ENCODE data around the gene SLC6A3.
"Not testable (repeated sequence)": the region's sequence is repeated elsewhere in the genome, so short reads cannot be mapped to it uniquely, and the experiment has no call there.

Gene SLC6A3

DNA sequence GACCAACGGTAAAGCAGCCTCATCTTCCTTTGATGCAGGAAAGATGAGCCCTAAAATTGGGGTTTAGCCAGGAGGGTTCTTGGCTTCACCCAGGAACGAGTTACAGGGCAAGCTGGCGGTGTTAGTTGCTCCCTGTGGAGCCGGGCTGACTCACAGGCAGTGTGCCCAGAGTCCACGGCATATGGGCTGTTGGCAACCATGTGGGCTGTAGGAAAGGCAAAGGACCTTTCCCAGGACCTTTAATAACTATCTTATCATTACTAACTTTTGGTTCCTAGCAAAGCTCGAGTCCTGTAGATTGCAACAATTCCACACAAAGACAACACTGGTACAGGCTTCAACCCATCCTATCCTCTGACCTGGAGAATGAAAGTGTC, 70.6 kb downstream of the SLC6A3 start:
- no peak for DNase-seq (ENCODE audit: low read depth in 2 of 2)

DNA sequence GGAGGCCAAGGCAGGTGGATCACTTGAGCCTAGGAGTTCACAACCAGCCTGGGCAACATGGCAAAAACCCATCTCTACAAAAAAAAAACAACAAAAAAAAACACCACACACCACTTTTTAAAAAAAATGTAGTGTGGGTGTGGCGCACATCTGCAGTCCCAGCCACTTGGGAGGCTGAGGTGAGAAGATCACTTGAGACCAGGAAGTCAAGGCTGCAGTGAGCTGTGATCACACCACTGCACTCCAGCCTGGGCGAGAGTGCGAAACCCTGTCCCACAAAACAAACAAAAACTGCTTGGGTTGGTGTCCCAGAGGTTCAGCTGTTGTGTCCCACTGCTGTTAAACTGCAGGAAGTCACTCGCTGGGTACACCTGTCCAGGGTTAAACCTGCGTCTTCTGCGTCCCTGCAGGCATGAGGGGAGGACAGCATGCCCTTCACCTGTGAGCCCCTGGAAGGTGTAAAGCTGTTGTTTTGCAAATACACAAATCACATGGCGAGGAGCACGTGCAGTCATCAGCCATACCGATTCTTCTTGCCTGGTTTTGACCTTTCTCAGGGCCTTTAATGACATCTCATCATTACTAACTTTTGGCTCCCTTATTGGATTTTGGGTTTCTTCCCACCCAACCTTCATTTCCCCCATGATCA, 71.1 kb downstream of the SLC6A3 start:
- no peak for DNase-seq (ENCODE audit: low read depth in 2 of 2)

DNA sequence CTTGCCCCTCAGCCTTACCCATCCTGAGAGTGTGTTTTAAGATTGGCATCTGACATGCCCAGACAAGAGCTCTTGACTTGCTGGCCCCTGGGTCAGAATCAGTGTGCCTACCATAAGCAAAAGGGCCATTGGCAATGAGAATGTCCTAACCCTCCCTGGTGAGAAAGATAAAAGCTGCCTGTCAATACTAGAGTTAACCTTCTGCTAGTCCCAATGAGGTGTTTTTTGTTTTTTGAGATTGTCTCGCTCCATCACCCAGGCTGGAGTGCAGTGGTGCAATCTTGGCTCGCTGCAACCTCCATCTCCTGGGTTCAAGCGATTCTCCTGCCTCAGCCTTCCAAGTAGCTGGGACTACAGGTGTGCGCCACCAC, 73.3 kb downstream of the SLC6A3 start:
- not testable (repeated sequence) for DNase-seq (ENCODE audit: low read depth in 2 of 2)

DNA sequence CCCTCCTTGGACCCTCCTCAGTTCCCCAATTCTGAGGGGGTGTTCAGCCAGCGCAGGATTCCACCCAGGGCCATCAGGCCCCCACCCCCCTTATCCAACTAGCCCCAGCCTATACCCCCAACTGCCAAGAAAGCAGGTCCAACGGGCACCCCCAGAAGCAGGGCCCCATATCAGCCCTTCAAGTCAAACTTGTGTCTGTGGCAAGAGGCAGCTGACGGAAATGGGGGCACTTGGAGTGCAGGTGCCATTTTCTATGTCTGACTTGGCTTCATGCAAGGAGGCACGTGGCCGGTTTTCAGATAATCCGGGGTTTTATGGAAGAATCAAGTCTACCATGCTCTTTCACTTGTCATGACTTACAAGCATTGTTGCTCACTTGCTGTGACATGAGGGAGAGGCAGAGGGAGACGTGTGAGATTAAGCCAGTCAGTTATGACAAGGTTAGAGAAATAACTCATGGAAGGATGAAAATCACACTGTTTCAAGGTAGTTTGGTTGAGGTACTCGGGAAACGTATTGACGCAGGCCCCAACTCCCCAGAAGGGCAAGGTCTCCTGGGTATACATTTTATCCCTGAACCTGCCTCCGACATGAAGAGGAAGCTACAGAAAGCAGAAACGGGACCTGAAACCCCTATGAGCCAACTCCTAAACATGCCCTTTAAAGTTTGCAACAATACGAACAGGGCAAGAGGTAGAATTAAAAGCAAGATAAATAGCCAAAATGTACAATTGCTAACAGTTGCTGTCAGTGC, 73.8 kb downstream of the SLC6A3 start:
- no peak for DNase-seq (ENCODE audit: low read depth in 2 of 2)

DNA sequence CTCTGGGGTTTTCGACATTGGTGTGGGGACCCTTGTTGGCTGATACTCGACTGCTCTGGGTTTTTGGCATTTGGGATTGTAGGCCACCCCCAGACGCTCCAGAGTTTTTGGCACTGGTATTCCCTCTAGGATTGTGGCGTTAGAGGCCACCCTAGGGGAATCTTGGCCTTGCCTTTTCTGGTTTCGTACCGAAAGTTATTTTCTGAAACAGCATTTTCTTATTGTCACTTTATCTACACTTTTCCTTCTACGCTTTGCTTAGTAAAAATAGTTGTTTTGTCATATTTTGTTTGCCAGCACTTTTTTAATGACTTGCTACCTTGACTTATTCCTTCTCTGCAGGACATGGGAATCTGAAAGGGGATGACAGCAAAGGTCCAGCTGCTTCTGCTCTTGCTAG, 75.2 kb downstream of the SLC6A3 start:
- no peak for DNase-seq (ENCODE audit: low read depth in 2 of 2)

DNA sequence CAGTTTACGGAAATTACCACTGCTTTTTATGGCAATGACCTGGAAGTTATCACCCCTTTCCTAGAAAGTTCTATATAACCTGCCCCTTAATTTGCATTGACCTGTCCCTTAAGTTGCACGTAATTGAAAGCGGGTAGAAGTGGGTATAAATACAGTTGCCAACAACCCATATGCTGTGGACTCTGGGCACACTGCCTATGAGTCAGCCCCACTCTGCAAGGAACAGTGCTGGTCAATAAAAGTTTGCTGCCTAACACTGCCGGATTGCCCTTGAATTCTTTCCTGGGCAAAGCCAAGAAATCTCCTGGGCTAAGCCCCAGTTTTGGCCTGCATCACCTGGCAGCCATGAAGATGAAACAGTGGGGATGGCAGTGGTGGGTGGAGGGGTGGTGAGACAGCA, 76.5 kb downstream of the SLC6A3 start:
- DNase-seq (ENCODE audit: low read depth in 2 of 2), result no peak

DNA sequence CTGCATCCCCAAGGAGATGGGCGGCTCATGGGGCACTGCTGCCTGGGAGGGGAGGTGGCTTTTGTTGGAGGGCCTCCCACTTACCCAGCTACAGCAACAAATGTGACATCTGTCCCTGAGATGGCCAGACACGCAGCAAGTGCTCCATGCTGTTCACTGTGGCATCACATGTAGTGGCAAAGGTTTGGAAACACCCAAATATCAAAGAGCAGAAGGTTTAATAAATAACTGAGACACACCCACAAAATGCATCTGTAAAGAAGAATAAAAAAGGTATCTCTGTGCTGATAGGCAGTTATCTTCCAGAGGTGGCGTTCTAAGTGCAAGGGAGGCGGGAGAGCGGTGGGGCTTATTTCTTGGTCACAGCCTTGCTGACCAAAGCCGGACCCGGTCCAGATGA, 77.0 kb downstream of the SLC6A3 start:
- DNase-seq (ENCODE audit: low read depth in 2 of 2), result no peak

DNA sequence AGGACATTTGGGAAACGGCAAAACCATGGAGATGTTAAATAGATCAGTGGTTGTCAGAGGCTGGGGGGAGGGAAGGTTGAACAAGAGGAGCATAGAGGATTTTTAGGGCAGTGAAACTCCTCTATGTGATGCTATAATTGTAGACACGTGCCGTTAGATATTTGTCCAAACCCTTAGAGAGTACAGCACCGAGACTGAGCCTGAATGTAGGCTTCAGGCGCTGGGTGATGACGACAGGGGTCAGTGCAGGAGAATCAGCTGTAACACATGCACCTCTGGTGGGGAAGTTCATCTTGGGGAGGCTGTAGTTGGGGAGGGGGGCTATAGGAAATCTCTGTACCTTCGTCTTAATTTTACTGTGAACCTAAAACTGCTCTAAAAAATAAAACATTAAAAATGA, 78.1 kb downstream of the SLC6A3 start:
- no peak for DNase-seq (ENCODE audit: low read depth in 2 of 2)

DNA sequence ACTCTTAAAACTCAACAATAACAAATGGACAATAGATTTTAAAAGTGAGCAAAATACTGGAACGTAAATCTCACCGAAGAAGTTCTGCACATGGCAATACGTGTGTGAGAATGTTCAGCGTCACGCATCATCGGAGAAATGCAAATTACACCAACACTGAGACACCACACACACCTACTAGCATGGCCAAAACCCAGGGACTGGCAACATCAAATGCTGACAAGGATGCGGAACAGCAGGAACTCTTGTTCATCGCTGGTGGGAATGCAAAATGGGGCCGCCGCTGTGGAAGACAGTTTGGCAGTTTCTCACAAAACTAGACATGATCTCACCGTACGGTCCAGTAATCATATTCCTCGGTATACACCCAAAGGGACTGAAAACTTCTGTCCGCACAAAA, 78.7 kb downstream of the SLC6A3 start:
- DNase-seq (ENCODE audit: low read depth in 2 of 2), result no peak

DNA sequence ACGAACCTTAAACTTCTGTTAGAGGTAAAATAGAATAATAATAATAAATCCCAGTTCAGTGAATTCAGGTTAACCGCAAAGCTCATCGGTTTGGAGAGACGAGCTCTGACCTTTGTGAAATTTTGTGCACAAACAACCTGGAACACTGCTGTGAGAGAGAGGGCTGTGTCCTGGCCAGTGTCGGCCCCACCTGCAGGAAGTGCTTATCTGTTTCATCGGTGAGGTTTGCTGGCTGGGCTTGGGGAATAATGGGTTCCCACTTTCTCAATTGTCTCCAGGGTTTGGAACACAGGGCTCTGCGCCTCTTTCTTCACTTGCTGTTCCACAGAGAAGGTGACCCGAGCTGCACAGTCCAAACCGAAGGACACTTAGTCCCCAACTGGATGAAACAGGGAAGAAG, 81.0 kb downstream of the SLC6A3 start:
- DNase-seq (ENCODE audit: low read depth in 2 of 2), result no peak

DNA sequence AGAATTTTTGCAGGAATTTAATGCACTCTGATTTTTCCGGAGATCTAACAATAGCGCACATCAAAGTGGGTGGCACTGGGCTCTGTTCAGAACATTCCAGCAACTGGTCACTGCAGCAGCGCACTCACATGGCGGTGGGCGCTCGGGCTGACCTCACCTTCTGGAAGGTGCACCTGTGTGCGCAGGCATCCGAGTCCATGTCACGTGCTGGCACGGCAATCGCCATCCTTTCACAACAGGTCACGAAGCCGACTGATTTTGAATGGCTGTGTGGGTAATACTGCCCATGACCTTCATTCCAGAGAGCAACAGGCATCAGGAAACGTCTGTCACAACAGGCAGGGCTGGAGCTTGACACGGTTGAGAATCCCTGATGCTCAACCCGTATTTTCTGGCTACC, 81.7 kb downstream of the SLC6A3 start:
- no peak for DNase-seq (ENCODE audit: low read depth in 2 of 2)

DNA sequence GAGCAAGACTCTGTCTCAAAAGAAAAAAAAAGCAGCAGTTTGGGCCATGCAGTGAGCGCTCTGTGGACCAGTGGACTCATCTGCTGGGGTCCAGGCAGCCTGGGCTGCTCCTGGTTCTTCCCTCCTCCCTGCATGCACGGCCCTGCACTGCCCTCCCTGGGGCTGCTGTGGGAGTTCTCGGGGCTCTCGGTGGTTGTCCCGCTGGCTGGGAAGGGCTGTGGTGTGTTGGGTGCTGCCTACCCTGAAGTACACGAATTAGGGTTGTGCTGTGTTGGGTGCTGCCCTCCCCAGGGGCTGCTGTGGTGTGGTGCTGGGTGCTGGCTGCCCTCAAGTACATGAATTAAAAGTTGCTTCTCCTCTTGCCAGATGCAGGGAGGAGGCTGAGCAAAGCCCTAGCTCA, 82.1 kb downstream of the SLC6A3 start:
- DNase-seq (ENCODE audit: low read depth in 2 of 2), result no peak

DNA sequence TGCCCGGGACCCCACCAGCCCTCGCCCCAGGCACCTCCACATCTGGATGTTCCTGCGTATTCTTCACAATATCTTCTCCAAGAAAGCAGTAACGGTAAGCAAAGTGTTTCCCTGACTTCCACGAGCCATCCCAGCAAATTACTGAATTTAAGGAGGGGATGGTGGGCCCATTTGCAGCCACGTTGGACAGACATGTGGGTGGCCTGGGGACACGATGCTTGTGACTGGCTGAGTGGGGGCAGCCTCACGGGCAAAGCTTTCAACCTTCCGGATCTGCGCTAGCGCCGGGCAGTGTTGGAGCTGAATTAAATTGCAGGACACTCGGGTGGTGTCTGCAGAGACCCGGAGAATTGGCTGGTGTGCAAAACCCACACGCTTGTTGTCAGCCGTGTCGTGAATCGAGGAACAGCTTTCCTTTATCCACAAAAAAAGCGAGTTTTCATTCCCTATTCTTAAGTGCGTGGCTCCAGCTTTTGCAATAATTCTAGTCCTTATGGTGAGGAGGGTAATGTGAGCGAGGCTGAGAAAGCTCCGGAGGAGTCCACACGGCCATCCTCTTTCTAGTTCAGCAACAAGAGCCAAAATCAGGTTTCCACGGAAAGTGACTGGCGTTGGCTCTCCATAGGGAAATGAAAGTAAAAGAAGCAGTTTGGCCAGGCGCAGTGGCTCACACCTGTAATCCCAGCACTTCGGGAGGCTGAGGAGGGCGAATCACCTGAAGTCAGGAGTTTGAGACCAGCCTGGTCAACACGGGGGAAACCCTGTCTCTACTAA, 82.8 kb downstream of the SLC6A3 start:
- DNase-seq (ENCODE audit: low read depth in 2 of 2), result no peak

DNA sequence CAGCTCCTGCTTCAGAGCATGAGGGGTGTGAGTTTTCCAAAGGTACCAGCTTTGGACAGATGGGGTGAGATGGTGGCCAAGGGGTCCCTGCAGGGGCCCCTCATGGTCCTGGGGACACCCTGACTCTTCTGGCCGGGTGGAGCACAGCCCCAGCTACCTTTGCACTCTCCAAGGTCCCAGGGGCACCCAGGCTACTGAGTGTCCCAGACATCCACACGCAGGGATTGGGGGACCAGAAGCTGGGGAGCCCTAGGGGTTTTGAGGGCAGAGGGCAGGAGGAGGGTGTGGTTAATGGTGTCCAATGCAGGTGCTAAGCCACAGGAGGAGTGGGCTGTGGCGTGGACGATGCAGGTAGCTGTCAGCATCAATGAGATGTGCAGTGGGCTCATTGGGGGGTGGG, 84.4 kb downstream of the SLC6A3 start:
- no peak for DNase-seq (ENCODE audit: low read depth in 2 of 2)

DNA sequence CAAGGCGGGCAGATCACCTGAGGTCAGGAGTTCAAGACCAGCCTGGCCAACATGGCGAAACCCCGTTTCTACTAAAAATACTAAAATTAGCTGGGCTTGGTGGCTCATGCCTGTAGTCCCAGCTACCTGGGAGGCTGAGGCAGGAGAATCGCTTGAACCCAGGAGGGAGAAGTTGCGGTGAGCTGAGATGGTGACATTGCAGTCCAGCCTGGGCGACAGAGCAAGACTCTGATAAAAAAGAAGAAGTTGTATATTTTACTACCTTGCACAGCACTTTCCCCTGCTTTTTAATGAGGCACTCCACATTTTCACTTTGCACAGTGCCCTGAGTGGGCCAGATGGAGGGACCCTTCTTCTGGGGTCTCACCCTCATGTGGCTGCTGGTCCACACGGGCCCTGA, 84.9 kb downstream of the SLC6A3 start:
- not testable (repeated sequence) for DNase-seq (ENCODE audit: low read depth in 2 of 2)

DNA sequence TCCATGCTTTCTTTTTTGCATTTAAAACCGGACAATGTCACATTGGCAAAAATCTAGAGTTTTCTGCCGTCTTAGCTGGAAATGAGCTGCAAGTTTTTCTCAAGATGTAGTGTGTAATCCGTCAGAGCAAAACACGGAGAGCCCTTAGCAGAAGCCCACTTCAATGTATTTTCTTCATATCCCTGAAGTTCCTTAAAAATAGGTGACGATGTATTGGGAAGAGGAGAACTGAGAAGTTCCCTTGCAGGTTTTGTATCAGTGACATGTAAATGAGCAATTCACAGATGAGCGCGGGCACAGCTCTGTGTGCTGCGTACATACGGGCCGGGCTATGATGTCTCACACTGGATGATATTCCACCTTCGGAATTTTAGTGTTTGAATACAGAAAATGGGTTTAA, 85.5 kb downstream of the SLC6A3 start:
- no peak for DNase-seq (ENCODE audit: low read depth in 2 of 2)

DNA sequence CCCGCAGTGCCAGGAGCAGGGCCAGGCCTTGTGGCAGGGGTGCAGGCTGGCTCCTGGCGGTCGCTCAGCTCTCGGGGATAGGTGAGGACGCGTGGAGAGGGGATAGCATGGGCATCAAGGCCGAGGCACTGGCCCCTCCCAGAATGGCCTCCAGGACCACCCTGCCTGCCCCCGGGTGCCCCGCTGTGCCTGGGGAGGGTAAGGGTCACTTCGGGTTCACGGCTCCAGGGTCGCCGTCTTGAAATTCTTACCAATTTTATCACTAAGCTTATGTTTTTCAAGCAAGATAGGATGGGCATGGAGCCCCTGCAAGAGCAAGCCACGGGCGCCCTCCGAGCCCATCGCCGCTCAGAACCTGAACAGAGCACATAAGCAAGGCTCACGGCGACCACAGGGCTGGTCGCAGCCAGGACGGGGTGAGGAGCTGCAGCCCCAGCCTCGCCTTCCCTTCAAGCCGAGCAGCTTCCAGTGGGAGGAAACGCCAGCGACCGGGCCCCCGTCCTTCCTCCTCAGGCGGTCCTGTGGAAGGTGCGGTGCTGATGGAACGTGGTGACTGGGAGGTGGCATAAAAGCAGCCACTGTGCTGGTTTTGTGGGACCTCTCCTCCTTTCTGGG, 86.1 kb downstream of the SLC6A3 start:
- DNase-seq (ENCODE audit: low read depth in 2 of 2), result no peak

DNA sequence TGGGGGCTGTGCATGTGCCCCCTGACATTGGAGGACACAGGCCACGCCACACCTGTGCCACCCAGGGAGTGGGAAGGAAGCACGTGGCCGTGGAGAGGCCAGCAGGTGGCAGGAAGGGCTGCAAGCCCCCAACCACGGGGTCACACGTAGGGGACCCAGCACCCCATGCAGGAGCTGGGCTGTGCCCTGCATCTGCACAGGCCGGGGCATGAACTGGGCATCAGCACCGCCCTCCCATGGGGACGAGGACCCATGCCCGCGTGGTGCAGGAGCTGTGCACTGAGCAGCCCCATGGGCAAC, 86.6 kb downstream of the SLC6A3 start:
- no peak for DNase-seq (ENCODE audit: low read depth in 2 of 2)

DNA sequence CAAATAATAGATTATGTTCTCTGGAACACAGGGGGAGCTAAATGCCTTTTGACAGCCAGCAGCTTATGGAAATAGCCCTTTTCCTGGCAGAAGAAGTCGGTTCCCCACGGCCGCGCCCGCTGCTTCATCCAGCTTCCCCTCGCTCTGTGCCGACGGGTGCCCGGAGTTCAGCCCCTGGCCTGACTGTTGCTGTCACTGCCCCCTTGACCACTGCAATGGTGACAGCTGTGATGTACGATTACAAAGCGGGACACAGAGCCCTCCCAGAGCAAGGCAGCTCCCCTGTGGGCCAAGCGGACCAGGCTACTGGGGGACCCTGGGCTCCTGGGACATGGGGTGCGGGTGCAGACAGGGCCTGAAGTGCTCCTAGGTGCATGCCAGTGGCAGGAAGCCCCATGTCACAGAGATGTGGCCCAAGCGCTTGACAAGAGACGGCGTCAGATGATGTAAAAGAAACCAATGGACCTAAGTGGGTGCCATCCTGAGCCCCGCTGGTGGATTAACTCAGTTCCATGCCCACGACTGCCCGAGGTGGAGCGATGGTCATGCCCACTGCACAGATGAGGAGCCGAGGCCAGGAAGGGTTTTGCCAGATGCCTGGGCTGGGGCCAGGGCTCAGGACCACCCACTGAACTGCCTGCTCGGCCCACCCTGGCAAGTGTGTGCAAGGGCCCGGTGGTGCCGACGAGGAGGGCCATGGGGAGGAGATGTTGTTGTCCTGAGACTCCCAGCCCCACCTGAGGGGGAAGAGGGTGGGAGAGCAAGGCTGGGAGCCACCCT, 87.1 kb downstream of the SLC6A3 start:
- no peak for DNase-seq (ENCODE audit: low read depth in 2 of 2)

DNA sequence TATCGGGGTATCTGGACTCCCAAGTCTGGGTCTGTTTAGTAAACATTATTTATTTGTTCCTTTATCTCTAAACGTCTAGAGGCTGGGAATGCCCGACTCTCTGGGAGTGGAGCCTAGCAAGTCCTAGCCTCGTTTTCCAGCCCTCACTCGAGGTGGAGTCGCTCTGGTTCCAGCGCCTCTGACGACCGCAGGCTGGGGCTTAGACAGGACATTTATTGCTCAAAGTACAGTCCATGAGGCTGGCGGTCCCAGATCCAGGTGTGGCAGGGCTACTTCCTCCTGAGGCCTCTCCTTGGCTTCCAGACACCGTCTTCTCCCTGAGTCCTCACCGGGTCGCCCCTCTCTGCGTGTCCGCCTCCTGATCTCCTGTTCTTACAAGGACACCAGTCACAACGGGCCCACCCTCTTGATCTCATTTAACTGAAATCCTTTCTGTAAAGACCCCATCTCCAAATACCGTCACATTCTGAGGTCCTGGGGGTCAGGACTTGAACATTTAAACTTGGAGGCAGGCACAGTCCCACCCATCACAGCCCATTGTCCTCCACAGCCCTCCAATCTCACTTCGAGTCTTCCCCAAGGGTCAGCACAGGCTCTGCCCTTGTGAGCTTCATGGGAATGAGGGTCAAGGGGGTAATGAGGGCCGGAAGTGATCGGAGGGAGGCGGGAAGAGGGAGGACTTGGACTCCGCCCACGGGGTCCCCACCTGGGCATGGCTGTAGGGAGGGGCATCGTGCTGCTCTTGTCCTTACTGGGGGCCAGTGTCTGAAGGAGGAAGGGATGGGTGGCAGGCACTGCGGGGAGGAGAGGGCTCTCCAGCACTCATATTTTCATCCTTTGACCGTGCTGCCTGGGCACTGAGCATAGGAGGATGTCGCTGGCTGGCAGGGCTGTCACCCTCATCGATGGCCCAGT, 88.1 kb downstream of the SLC6A3 start:
- no peak for DNase-seq (ENCODE audit: low read depth in 2 of 2)

DNA sequence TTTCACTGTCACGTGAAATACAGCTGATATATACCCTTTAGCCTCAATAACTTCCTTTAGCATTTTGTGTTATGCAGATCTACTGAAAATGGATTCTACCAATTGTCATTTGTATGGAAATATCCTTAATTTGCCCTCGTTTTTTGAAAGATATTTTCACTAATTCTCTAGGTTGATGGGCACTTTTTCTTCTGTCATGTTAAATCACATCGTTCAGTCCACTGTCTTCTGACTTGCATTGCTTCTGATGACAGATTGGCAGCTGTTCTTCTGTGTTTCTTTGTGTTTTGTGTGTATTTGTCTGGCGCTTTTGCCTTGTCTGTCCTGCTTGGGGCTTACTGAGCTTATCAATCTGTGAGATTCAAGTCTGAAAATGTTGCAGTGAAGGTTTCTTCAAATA, 90.7 kb downstream of the SLC6A3 start:
- no peak for DNase-seq (ENCODE audit: low read depth in 2 of 2)
